GM10248 (cell line): ENCODE data around the gene MAN1B1.
A peak's percentile ranks its signal among the peaks of the same experiment; 100 is the strongest.

Source experiments
- CTCF ChIA-PET: fragments of 300-600 bp; sonication (Branson Sonifier 250); formaldehyde crosslinking; extraction: SDS; loops from one replicate; lab custom pipeline; 2021; ENCODE audit warnings: antibody characterized with exemption; lab: Yijun Ruan, JAX
- POLR2A ChIA-PET: fragments of 350-650 bp; sonication (Branson Sonifier 250); formaldehyde crosslinking; extraction: SDS; loops from one replicate; lab custom pipeline; 2020; ENCODE audit warnings: antibody characterized with exemption; lab: Yijun Ruan, JAX
- DNase-seq: peaks from one replicate; pipeline ENCODE4 v3.0.0; 2012; ENCODE audit errors: extremely low spot score
- TF ChIP-seq, protein P1 (sequence below): IDR thresholded peaks from 2 replicates; pipeline ENCODE4 v1.5.1; 2012; ENCODE audit warnings: mild to moderate bottlenecking, low read depth; ENCODE audit errors: extremely low read depth, missing control alignments, control extremely low read depth

MAN1B1 gene

DNA sequence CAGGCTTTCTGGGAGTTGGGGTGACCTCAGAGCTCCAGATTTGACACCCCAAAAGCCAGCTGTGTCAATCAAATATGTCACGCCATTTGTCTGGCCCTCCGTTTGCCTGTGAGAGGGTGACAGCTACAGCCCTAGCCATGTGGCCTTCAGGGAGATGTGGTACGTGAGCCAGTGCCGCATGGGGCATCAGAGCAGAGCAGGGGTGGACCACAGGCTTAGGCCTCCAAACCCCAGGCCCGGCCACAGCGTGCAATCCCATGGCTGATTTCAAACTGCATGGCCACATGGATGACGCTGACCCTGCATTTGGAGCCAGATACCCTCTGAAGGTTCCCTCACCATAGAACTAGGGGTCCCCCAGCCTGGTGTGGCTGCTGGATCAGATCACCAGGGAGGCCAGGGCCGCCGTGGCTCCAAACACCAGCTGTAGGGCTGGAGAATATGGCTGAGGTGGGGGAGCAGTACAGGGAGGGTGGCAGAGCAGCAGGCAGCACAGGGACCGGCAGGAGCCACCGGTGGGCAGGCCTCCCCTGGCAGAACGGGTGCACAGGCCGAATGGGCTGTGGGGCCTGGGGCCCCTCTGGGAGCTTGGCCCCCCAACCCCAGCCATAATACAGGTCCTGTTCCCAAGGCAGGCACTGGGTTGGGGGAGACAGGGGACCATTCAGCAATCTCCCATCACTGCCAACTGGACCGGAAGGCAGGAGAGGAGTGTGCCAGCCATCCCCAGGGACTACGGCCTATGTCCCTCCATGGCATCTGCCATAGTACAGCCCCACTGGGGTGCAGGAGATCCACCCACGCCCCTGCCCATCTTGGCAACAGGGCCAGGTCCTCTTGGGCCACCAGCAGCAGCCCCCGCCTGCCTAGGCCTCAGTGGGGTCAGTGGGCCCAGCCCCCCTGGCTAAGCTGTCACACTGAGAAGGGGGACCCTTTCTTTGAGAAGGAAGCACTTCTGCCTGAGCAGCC is 18.0 kb upstream of the MAN1B1 start:
- POLR2A ChIA-PET: interaction anchor here (1.2 kb wide), 1 partner anchor 172 kb away, joined by 3 read pairs; no protein-coding TSS in a partner anchor
- TF ChIP-seq, protein P1, sequence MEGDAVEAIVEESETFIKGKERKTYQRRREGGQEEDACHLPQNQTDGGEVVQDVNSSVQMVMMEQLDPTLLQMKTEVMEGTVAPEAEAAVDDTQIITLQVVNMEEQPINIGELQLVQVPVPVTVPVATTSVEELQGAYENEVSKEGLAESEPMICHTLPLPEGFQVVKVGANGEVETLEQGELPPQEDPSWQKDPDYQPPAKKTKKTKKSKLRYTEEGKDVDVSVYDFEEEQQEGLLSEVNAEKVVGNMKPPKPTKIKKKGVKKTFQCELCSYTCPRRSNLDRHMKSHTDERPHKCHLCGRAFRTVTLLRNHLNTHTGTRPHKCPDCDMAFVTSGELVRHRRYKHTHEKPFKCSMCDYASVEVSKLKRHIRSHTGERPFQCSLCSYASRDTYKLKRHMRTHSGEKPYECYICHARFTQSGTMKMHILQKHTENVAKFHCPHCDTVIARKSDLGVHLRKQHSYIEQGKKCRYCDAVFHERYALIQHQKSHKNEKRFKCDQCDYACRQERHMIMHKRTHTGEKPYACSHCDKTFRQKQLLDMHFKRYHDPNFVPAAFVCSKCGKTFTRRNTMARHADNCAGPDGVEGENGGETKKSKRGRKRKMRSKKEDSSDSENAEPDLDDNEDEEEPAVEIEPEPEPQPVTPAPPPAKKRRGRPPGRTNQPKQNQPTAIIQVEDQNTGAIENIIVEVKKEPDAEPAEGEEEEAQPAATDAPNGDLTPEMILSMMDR: peak; percentile 2
- no peak for DNase-seq
- CTCF ChIA-PET: interaction anchor here (0.9 to 11.6 kb wide), 25 partner anchors 8 to 325 kb away, joined by 3 to 202 read pairs (median 7); partner anchors contain the start of genes ABCA2, AJM1, FUT7 and MAN1B1

- no peak for DNase-seq
- TF ChIP-seq, protein P1: no peak
- CTCF ChIA-PET: interaction anchor here (1.4 to 11.6 kb wide), 11 partner anchors 11 to 167 kb away, joined by 5 to 202 read pairs (median 16); partner anchors contain the start of genes ABCA2, FUT7, MAN1B1 and NPDC1
- POLR2A ChIA-PET: interaction anchor here (0.6 to 1.6 kb wide), 5 partner anchors 14 to 173 kb away, joined by 4 to 6 read pairs (median 5); partner anchors contain the start of genes FUT7 and MAN1B1
These were observed 17.2 kb upstream of the MAN1B1 start for GRCh38 chr9:137069508-137070091.

GRCh38 chr9:137070201-137070905 is 16.4 kb upstream of the MAN1B1 start, which contains the start of gene SAPCD2:
SAPCD2 (minus strand) TSS chr9:137070557; CDS start chr9:137070460, 97 bp downstream.
- POLR2A ChIA-PET: interaction anchor here (0.6 to 1.6 kb wide), 8 partner anchors 13 to 268 kb away, joined by 3 to 6 read pairs (median 4); partner anchors contain the start of genes AJM1, CLIC3, FUT7 and MAN1B1
- DNase-seq: peak; percentile 94
- TF ChIP-seq, protein P1: no peak
- CTCF ChIA-PET: interaction anchor here (0.8 to 11.6 kb wide), 14 partner anchors 11 to 278 kb away, joined by 3 to 202 read pairs (median 7); partner anchors contain the start of genes ABCA2, FUT7, GRIN1 and MAN1B1

- ChIA-PET CTCF (interaction anchor here (0.8 to 11.6 kb wide), 15 partner anchors 8 to 279 kb away, joined by 3 to 202 read pairs (median 7); partner anchors contain the start of genes ABCA2, FUT7, GRIN1 and MAN1B1), POLR2A (interaction anchor here (0.6 to 1.6 kb wide), 6 partner anchors 12 to 269 kb away, joined by 3 to 6 read pairs (median 4); partner anchors contain the start of genes AJM1, CLIC3 and MAN1B1)
- TF ChIP-seq, protein P1: no peak
- DNase-seq: peak; percentile 44
These were observed 15.9 kb upstream of the MAN1B1 start for GRCh38 chr9:137070906-137071275.

GRCh38 chr9:137071282-137071681 is 15.5 kb upstream of the MAN1B1 start:
- ChIA-PET CTCF (interaction anchor here (1.0 to 11.6 kb wide), 11 partner anchors 8 to 224 kb away, joined by 3 to 202 read pairs (median 7); partner anchors contain the start of genes ABCA2, FUT7, MAN1B1 and NPDC1), POLR2A (interaction anchor here (1.6 kb wide), 1 partner anchor 15 kb away, joined by 6 read pairs; the partner anchor contains the start of gene MAN1B1)

More at GRCh38 chr9:137071282-137071681, 15.5 kb upstream of the MAN1B1 start:
- TF ChIP-seq, protein P1: no peak
- DNase-seq: no peak
